IMR-90 (cell line): Measurements from ENCODE around the gene CCNJL. TPM values are rescaled to one million over a fixed set of nuclear protein-coding genes. Genes with fewer than 3 reads are reported as not detected.

ENCODE experiments used
- ATAC-seq: fragments of 200-7000 bp; cut with Tn5 transposase; 2 replicates; pipeline ENCODE4 v1.9.1; 2020; ENCODE audit warnings: low read depth, mild to moderate bottlenecking, moderate library complexity
- BruUV-seq: library from RNA; stranded (reverse); fragments of 400-500 nt; replicated peaks from 2 replicates; lab custom pipeline; 2021; lab: Mats Ljungman, UMichigan
- CTCF ChIA-PET: fragments of 300-600 bp; formaldehyde crosslinking; extraction: SDS; loops from one replicate; lab custom pipeline; 2021; ENCODE audit warnings: antibody characterized with exemption; lab: Yijun Ruan, JAX
- POLR2A ChIA-PET: fragments of 300-600 bp; sonication (Branson Sonifier 250); formaldehyde crosslinking; loops from one replicate; lab custom pipeline; 2022; ENCODE audit warnings: antibody characterized with exemption; ENCODE audit not compliant: unreplicated experiment; lab: Charles Lee
- DNase-seq: peaks from one replicate; pipeline ENCODE4 v3.0.0; 2013
- H2AFZ ChIP-seq: replicated peaks from 2 replicates; pipeline ENCODE3; 2013; ENCODE audit warnings: low read length, mild to moderate bottlenecking; ENCODE audit not compliant: poor library complexity
- H2AK5ac ChIP-seq: 2 replicates; pipeline ENCODE4 v1.6.1; 2013; ENCODE audit warnings: low read depth, low read length, inconsistent platforms
- H2AK9ac ChIP-seq: replicated peaks from 2 replicates; pipeline ENCODE3; 2013; ENCODE audit warnings: mild to moderate bottlenecking, low read depth, low read length, moderate library complexity; ENCODE audit not compliant: poor library complexity
- H2BK120ac ChIP-seq: 2 replicates; pipeline ENCODE4 v1.6.1; 2013; ENCODE audit warnings: low read depth, low read length, inconsistent platforms
- H2BK15ac ChIP-seq: 3 replicates; pipeline ENCODE4 v1.6.1; 2013; ENCODE audit warnings: low read depth, low read length, inconsistent platforms
- H2BK20ac ChIP-seq: 2 replicates; pipeline ENCODE4 v1.6.1; 2013; ENCODE audit warnings: low read depth, mild to moderate bottlenecking, inconsistent platforms, low read length, moderate library complexity
- H2BK5ac ChIP-seq: 2 replicates; pipeline ENCODE4 v1.6.1; 2013; ENCODE audit warnings: mild to moderate bottlenecking, low read depth, low read length, inconsistent platforms; ENCODE audit not compliant: poor library complexity, severe bottlenecking
- H3K14ac ChIP-seq: replicated peaks from 2 replicates; pipeline ENCODE4 v1.6.1; 2013; ENCODE audit warnings: low read depth, low read length, inconsistent platforms
- H3K18ac ChIP-seq: 2 replicates; pipeline ENCODE4 v1.6.1; 2013; ENCODE audit warnings: low read depth, low read length, control low read depth
- H3K23ac ChIP-seq: 2 replicates; pipeline ENCODE4 v1.6.1; 2013; ENCODE audit warnings: low read depth, low read length, inconsistent platforms
- H3K27ac ChIP-seq: 2 replicates; pipeline ENCODE4 v1.5.1; 2013; ENCODE audit warnings: mild to moderate bottlenecking, control low read depth, low read length; ENCODE audit not compliant: insufficient read depth
- H3K27me3 ChIP-seq: 2 replicates; pipeline ENCODE4 v1.6.1; 2013; ENCODE audit warnings: low read length; ENCODE audit not compliant: control insufficient read depth, insufficient read depth
- H3K36me3 ChIP-seq: 2 replicates; pipeline ENCODE4 v1.6.1; 2013; ENCODE audit warnings: low read length, mixed read lengths; ENCODE audit not compliant: control insufficient read depth, insufficient read depth
- H3K4ac ChIP-seq: 2 replicates; pipeline ENCODE4 v1.6.1; 2013; ENCODE audit warnings: low read depth, low read length, inconsistent platforms
- H3K4me1 ChIP-seq: 2 replicates; pipeline ENCODE4 v1.6.1; 2013; ENCODE audit warnings: low read length, mixed read lengths; ENCODE audit not compliant: control insufficient read depth, insufficient read depth
- H3K4me2 ChIP-seq: 2 replicates; pipeline ENCODE4 v1.6.1; 2013; ENCODE audit warnings: low read depth, mild to moderate bottlenecking, control low read depth, low read length, moderate library complexity
- H3K4me3 ChIP-seq: 2 replicates; pipeline ENCODE4 v1.5.1; 2013; ENCODE audit warnings: low read depth, mild to moderate bottlenecking, control low read depth, low read length, moderate library complexity; ENCODE audit not compliant: insufficient read depth
- H3K56ac ChIP-seq: 2 replicates; pipeline ENCODE4 v1.6.1; 2013; ENCODE audit warnings: low read length, inconsistent platforms; ENCODE audit not compliant: insufficient read depth; ENCODE audit errors: extremely low read depth
- H3K79me1 ChIP-seq, 2 experiments: 2 replicates each; pipeline ENCODE4 v1.6.1; 2013; ENCODE audit warnings: low read length in 2 of 2, inconsistent platforms in 1 of 2, low read depth in 1 of 2
- H3K9ac ChIP-seq: 2 replicates; pipeline ENCODE4 v1.6.1; 2013; ENCODE audit warnings: low read depth, low read length, control low read depth
- H3K9me1 ChIP-seq: 2 replicates; pipeline ENCODE4 v1.6.1; 2013; ENCODE audit warnings: low read length, inconsistent platforms; ENCODE audit not compliant: insufficient read depth
- H3K9me3 ChIP-seq: 2 replicates; pipeline ENCODE4 v1.6.1; 2013; ENCODE audit warnings: low read length; ENCODE audit not compliant: control insufficient read depth, insufficient read depth
- H4K20me1 ChIP-seq: 2 replicates; pipeline ENCODE4 v1.6.1; 2013; ENCODE audit warnings: low read length, inconsistent platforms; ENCODE audit not compliant: insufficient read depth
- H4K5ac ChIP-seq: 2 replicates; pipeline ENCODE4 v1.6.1; 2013; ENCODE audit warnings: mild to moderate bottlenecking, low read depth, low read length, control low read depth
- H4K8ac ChIP-seq, 2 experiments: 2 replicates each; pipeline ENCODE4 v1.6.1; 2013; ENCODE audit warnings: low read depth in 2 of 2, low read length in 2 of 2, control low read depth in 1 of 2, inconsistent platforms in 1 of 2
- H4K91ac ChIP-seq: 2 replicates; pipeline ENCODE4 v1.6.1; 2013; ENCODE audit warnings: low read depth, low read length, inconsistent platforms; ENCODE audit not compliant: insufficient read depth
- BHLHE40 ChIP-seq: fragments of 150-350 bp; IDR thresholded peaks from 2 replicates; pipeline ENCODE4 v1.6.1; 2016; ENCODE audit warnings: mild to moderate bottlenecking, low read depth, low read length
- NFE2L2 ChIP-seq: fragments of 150-350 bp; IDR thresholded peaks from 2 replicates; pipeline ENCODE4 v1.6.1; 2016; ENCODE audit warnings: low read depth, mild to moderate bottlenecking, low read length
- WGBS, 2 experiments: methylation state at CpG; one replicate each; pipeline versions ENCODE4 v1.1.5 to v1.1.7; 2013; ENCODE audit warnings: missing lambda C conversion rate in 2 of 2; ENCODE audit not compliant: insufficient read length in 1 of 2; ENCODE audit errors: extremely low coverage in 2 of 2; 5-methylcytosine and 5-hydroxymethylcytosine counted together
- dilution Hi-C: fragments of 300-500 bp; cut with HindIII; formaldehyde crosslinking; loops from one replicate; pipeline ENCODE4 v1.14.3; 2018; ENCODE audit warnings: low sequenced_read_pairs; ENCODE audit not compliant: unreplicated experiment
- in situ Hi-C: fragments of 300-500 bp; cut with MboI; formaldehyde crosslinking; loops from 3 replicates; pipeline ENCODE4 v1.14.3; 2019; ENCODE audit warnings: low sequenced_read_pairs, inconsistent platforms, mixed read lengths
- intact Hi-C: fragments of 100-400 bp; cut with micrococcal nuclease; formaldehyde crosslinking; loops from 2 replicates; pipeline ENCODE4 v1.10.0; 2022
- polyA plus RNA-seq, 3 experiments: library from polyadenylated mRNA; depleted of rRNA; stranded (reverse); fragments of >200 nt; gene quantifications; 2 replicates each; pipeline ENCODE4 v1.2.3, GENCODE V29; 2012; ENCODE audit warnings: low replicate concordance in 1 of 3
- total RNA-seq: library from RNA; depleted of rRNA; stranded (reverse); fragments of >200 nt; gene quantifications from 2 replicates; pipeline ENCODE4 v1.2.3, GENCODE V29; 2012
- TF ChIP-seq, protein P1 (sequence below): conservative IDR thresholded peaks from 2 replicates; pipeline ENCODE4 v1.5.1; 2012; ENCODE audit warnings: mild to moderate bottlenecking, low read depth, low read length, improper control_type of control experiment

Gene CCNJL
- total and polyA plus RNA-seq, 2 of the 4 experiments (the other 2 are of a cell fraction) = 2.0 to 3.8 TPM

DNA sequence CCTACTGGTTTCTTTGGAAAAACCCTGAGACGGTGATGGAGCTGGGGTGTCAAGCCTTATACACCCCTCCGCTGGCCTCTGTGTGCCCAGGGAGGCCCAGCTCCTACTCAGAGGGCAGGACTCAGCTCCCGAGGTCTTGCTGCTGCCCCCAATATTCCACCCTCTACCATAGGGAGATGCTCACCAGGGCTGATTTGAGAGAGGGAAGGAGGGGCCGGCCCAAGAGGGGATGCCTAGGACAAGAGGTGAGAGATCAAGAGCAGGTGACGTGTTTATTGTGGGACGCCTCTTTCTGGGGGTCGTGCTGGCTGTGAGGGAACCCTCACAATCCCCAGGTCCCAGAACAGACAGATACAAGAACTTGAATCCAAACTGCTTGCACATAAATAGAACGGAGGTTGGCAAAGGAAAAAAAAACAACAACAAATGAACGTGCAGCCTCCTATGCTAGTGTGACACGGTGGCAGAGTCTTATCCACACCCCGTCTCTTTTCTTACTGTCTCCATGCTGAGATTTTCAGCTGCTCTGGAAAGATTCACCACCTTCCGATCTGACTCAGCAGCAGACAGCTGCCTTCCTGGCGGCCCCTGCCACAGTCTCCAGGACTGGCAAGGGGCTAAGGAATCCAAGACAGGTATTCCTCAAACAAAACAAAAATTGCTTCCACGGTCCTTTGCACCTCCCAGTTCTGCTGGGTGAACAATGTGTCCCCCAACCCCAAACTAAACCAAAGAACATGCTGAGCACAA lies 60.8 kb downstream of the CCNJL start:
- no peak overlapping the region for H2AFZ ChIP-seq
- ATAC-seq = no peak
- no peaks in the 10 kb centered on the region for H3K9me1 ChIP-seq
- no peak overlapping the region for H3K14ac ChIP-seq
- no peak overlapping the region for H2BK20ac ChIP-seq
- no peak overlapping the region for H2BK5ac ChIP-seq
- no peak overlapping the region for H3K18ac ChIP-seq
- TF ChIP-seq NFE2L2 (no peak), BHLHE40 (no peak)
- TF ChIP-seq, protein P1, sequence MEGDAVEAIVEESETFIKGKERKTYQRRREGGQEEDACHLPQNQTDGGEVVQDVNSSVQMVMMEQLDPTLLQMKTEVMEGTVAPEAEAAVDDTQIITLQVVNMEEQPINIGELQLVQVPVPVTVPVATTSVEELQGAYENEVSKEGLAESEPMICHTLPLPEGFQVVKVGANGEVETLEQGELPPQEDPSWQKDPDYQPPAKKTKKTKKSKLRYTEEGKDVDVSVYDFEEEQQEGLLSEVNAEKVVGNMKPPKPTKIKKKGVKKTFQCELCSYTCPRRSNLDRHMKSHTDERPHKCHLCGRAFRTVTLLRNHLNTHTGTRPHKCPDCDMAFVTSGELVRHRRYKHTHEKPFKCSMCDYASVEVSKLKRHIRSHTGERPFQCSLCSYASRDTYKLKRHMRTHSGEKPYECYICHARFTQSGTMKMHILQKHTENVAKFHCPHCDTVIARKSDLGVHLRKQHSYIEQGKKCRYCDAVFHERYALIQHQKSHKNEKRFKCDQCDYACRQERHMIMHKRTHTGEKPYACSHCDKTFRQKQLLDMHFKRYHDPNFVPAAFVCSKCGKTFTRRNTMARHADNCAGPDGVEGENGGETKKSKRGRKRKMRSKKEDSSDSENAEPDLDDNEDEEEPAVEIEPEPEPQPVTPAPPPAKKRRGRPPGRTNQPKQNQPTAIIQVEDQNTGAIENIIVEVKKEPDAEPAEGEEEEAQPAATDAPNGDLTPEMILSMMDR = no peak
- no peak overlapping the region for H3K9ac ChIP-seq
- H3K9me3 ChIP-seq = no peaks in the 10 kb centered on the region
- no peak overlapping the region for H3K27ac ChIP-seq
- H3K4me1 ChIP-seq = no peaks in the 10 kb centered on the region
- BruUV-seq = no TSS peak
- no peak overlapping the region for H4K8ac ChIP-seq
- no peak overlapping the region for H2BK120ac ChIP-seq
- WGBS, 2 experiments = 85% methylated on average over 7 of the region's 14 CpGs; no CpG with 5 or more reads in 1 of the 2 experiments
- H3K23ac ChIP-seq = no peak overlapping the region
- H2BK15ac ChIP-seq = no peak overlapping the region
- no peaks in the 10 kb centered on the region for H4K20me1 ChIP-seq
- no peak overlapping the region for H3K4me2 ChIP-seq
- POLR2A ChIA-PET = no interaction called here
- CTCF ChIA-PET = interaction anchor here (1.0 kb wide), 1 partner anchor 9 kb away, joined by 3 read pairs; no protein-coding TSS in a partner anchor
- no peak overlapping the region for H4K5ac ChIP-seq
- no peak overlapping the region for H2AK5ac ChIP-seq
- in situ Hi-C loops (no loop called here), intact Hi-C loops (no loop called here), dilution Hi-C loops (no loop called here)
- H3K56ac ChIP-seq = no peak overlapping the region
- H3K4ac ChIP-seq = no peak overlapping the region
- H4K91ac ChIP-seq = no peak overlapping the region
- DNase-seq = no peak
- no peak overlapping the region for H2AK9ac ChIP-seq
- H3K36me3 ChIP-seq = peaks cover 16% of the 10 kb centered on the region
- no peak overlapping the region for H3K4me3 ChIP-seq
- no peaks in the 10 kb centered on the region for H3K27me3 ChIP-seq
- no peaks in the 10 kb centered on the region for H3K79me1 ChIP-seq
